ENCODE measurements around the gene OR4F15. TPM values are rescaled to one million over a fixed set of nuclear protein-coding genes. Genes with fewer than 3 reads are reported as not detected.
"Not testable (repeated sequence)": the region's sequence is repeated elsewhere in the genome, so short reads cannot be mapped to it uniquely, and the experiment has no call there.

OR4F15 gene
- total and polyA plus RNA-seq, 3 experiments from 2014 or later = not detected

DNA sequence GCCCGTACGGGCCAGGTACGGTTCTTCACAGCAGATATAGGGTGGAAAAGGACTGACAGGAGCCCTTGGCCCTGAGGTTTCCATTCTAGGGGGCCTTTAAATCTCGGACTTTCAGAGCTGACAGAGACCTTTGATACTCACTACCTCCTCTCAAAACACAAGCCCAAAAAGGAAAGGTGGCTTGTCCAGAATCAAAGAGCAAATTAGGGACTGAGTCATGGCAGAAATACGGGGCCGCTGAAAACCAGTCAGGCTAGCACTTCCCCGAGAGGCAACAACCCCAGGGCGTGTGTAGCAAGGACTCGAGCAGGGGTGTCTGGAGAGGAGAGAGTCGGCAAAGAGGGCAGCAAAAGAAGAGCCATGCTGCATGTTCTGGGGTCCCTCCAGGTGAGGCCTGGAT is 33.4 kb upstream of the OR4F15 start:
- H3K4me1 Mint-ChIP-seq; H3K27me3 ChIP-seq (ENCODE audit: insufficient read depth, low read length, poor library complexity, severe bottlenecking); CTCF ChIA-PET; H3K27me3 Mint-ChIP-seq; H3K4me3 Mint-ChIP-seq; H3K27ac ChIP-seq (ENCODE audit: low read depth, low read length); H3K27ac Mint-ChIP-seq; DNase-seq; H3K9me3 ChIP-seq (ENCODE audit: low read length); POLR2A ChIA-PET; H3K4me3 ChIP-seq (ENCODE audit: low read length); H3K9me3 Mint-ChIP-seq; H3K36me3 Mint-ChIP-seq; H3K4me1 ChIP-seq (ENCODE audit: insufficient read depth, low read length); H3K36me3 ChIP-seq (ENCODE audit: insufficient read depth, low read length): not testable (repeated sequence)

DNA sequence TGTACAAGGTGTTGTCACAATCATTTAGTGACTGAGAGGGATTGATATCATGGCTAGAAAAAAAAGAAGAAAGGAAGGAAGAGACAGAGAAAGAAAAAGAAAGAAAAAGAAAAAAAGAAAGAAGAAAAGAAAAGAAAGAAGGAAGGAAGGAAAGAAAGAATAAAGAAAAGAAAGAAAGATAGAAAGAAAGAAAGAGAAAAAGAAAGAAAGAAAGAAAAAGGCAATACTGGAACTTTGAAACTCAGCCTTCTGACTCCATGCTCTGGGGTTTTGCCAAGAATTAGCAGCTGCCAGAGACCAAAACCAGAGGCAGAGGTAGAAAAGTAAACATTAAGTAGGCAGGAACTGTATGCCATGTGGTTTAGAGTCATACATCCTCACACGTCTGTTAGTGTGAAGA is 31.8 kb upstream of the OR4F15 start:
- peaks cover 5 to 11% of the 10 kb centered on the region in 2 donors for H3K27me3 Mint-ChIP-seq
- H3K36me3 ChIP-seq (ENCODE audit: insufficient read depth, low read length); POLR2A ChIA-PET; H3K4me1 Mint-ChIP-seq; H3K9me3 ChIP-seq (ENCODE audit: low read length); CTCF ChIA-PET; H3K27ac Mint-ChIP-seq; H3K27ac ChIP-seq (ENCODE audit: low read depth, low read length); H3K27me3 ChIP-seq (ENCODE audit: insufficient read depth, low read length, poor library complexity, severe bottlenecking); H3K9me3 Mint-ChIP-seq; H3K4me1 ChIP-seq (ENCODE audit: insufficient read depth, low read length); DNase-seq; H3K4me3 ChIP-seq (ENCODE audit: low read length); H3K36me3 Mint-ChIP-seq; H3K4me3 Mint-ChIP-seq: not testable (repeated sequence)

DNA sequence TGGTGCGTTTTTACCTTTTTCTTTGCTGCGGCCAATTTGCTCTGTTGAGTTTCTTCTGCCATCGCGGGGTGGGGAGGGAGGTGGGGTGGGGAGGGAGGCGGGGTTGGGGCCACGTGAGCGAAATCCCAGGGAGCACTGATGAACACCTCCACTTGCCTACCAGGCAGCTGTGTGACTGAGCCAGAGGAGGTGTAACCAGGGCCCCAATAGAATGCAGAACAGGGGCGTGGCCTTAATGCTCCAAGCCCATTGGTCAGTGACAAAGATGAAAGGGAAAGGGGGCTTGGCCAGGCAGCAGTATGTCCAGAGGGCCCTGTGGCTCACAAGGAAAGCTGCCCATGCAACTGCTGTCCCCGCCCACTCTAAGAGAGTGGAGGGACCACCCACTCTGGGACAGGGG is 30.1 kb upstream of the OR4F15 start:
- Mint-ChIP-seq H3K27me3 (peaks cover 4 to 11% of the 10 kb centered on the region in 2 donors), H3K9me3 (no peaks in the 10 kb centered on the region), H3K36me3 (no peaks in the 10 kb centered on the region), H3K4me3 (no peak overlapping the region), H3K4me1 (no peaks in the 10 kb centered on the region), H3K27ac (no peak overlapping the region)
- CTCF ChIA-PET = no interaction called here
- Histone ChIP-seq H3K4me3 (ENCODE audit: low read length) (no peak overlapping the region), H3K36me3 (ENCODE audit: insufficient read depth, low read length) (no peaks in the 10 kb centered on the region), H3K4me1 (ENCODE audit: insufficient read depth, low read length) (no peaks in the 10 kb centered on the region), H3K27ac (ENCODE audit: low read depth, low read length) (no peak overlapping the region), H3K9me3 (ENCODE audit: low read length) (no peaks in the 10 kb centered on the region), H3K27me3 (ENCODE audit: insufficient read depth, low read length, poor library complexity, severe bottlenecking) (no peaks in the 10 kb centered on the region)
- POLR2A ChIA-PET = no interaction called here
- no peak for DNase-seq

DNA sequence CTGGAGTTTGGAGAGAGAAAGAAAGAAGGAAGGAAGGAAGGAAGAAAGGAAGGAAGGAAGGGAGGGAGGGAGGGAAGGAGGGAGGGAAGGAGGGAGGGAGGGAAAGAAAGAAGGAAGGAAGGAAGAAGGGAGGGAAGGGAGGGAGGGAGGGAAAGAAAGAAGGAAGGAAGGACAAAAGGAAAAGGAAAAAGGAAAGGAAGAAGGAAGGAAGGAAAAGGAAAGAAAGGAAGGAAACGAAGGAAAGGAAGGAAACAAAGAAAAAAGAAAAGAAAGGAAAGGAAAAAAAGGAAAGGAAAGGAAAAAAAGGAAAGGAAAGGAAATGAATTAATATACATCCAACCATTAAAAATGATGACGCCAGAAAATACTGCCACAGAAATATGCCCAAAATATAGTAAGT is 27.4 kb upstream of the OR4F15 start:
- Mint-ChIP-seq H3K9me3 (no peaks in the 10 kb centered on the region), H3K4me3 (no peak overlapping the region), H3K36me3 (no peaks in the 10 kb centered on the region), H3K27ac (no peak overlapping the region), H3K4me1 (no peaks in the 10 kb centered on the region), H3K27me3 (peaks cover 0 to 14% of the 10 kb centered on the region in 2 donors)
- H3K27ac ChIP-seq (ENCODE audit: low read depth, low read length) = no peak overlapping the region
- no peaks in the 10 kb centered on the region for H3K4me1 ChIP-seq (ENCODE audit: insufficient read depth, low read length)
- POLR2A ChIA-PET = no interaction called here
- DNase-seq = no peak
- CTCF ChIA-PET = no interaction called here
- no peaks in the 10 kb centered on the region for H3K9me3 ChIP-seq (ENCODE audit: low read length)
- no peak overlapping the region for H3K4me3 ChIP-seq (ENCODE audit: low read length)
- H3K36me3 ChIP-seq (ENCODE audit: insufficient read depth, low read length) = no peaks in the 10 kb centered on the region
- no peaks in the 10 kb centered on the region for H3K27me3 ChIP-seq (ENCODE audit: insufficient read depth, low read length, poor library complexity, severe bottlenecking)

DNA sequence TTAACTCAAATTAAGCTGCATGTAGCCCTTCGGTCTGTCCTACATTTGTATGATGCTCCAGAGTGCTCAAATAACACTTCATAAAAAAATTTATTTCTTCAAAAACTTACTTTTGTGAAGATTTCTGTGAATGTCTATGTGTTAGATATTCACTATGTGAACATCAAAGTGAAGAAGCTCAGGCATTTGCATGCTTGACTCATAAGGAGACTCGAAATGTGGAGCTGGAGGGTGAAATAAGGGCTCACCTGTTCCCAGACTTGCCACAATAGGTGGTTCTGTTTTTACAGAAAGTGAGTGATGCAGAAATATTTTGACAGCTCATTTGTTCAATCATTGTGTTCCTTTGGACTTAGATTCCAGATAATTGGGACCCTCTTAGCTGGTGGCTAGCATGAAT is 25.6 kb upstream of the OR4F15 start:
- POLR2A ChIA-PET; H3K27ac ChIP-seq (ENCODE audit: low read depth, low read length); H3K9me3 ChIP-seq (ENCODE audit: low read length); H3K4me3 ChIP-seq (ENCODE audit: low read length); H3K36me3 ChIP-seq (ENCODE audit: insufficient read depth, low read length); H3K4me1 ChIP-seq (ENCODE audit: insufficient read depth, low read length); DNase-seq; H3K9me3 Mint-ChIP-seq; H3K27ac Mint-ChIP-seq; H3K4me1 Mint-ChIP-seq; H3K4me3 Mint-ChIP-seq; H3K27me3 ChIP-seq (ENCODE audit: insufficient read depth, low read length, poor library complexity, severe bottlenecking); H3K36me3 Mint-ChIP-seq; CTCF ChIA-PET: not testable (repeated sequence)
- peaks cover 0 to 16% of the 10 kb centered on the region in 2 donors for H3K27me3 Mint-ChIP-seq

DNA sequence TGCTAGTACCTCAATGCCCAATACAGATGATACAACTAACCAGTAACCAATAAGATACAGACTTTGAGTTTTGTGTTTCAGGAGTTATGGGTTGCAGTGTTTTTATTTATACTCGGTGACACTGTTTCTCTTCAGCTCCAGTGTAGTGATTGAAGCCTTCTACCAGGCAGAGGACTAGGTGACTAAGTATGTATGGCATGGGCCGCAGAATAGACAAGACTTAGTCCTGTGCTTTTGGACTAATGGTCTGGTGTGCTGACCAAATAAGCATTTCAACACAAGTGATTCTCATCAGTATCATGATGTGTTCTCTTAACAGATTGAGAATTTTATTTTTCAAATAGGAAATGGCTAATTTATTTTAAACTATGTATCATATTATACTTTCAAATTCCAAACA is 24.0 kb upstream of the OR4F15 start:
- H3K9me3 ChIP-seq (ENCODE audit: low read length); H3K36me3 ChIP-seq (ENCODE audit: insufficient read depth, low read length); H3K4me3 ChIP-seq (ENCODE audit: low read length); H3K27ac Mint-ChIP-seq; H3K36me3 Mint-ChIP-seq; CTCF ChIA-PET; H3K4me1 ChIP-seq (ENCODE audit: insufficient read depth, low read length); H3K9me3 Mint-ChIP-seq; H3K27me3 ChIP-seq (ENCODE audit: insufficient read depth, low read length, poor library complexity, severe bottlenecking); H3K27ac ChIP-seq (ENCODE audit: low read depth, low read length); H3K4me3 Mint-ChIP-seq; H3K4me1 Mint-ChIP-seq; DNase-seq; POLR2A ChIA-PET: not testable (repeated sequence)
- peaks cover 0 to 16% of the 10 kb centered on the region in 2 donors for H3K27me3 Mint-ChIP-seq

DNA sequence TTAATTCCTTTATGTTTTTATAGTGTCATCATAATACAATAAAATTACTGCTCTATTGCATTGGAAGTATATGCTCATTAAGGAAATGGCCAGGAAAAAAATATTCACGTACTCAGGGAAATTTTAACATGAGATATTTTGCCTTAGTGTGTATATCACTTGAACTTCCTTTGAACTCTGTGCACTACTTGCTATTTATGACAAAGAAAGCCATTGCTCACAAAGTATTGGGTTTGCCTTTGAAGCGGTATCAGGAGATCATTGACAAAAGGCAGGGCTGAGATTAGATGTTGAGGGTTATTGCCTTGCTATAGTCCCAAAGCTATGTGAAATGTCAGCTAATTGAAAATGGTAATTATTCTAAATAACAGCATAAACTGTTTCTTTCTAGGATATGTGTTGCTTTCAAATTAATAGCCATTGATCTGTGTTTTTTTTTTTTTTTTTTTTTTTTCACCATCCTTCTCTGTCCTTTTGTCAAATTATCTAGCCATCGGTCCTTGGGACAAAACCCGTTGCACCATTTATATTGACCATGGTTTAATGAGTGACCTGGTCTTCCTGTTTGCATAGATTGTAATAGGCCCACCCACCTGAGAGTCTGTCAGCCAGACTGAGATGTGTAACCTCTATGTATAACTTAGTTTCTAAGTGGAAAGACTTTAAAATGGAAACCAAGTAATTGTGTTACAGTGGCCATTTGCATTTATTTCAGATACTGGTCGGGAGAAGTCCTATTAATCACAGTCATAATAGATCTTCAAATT is 23.3 kb upstream of the OR4F15 start:
- DNase-seq; H3K9me3 ChIP-seq (ENCODE audit: low read length); H3K27me3 ChIP-seq (ENCODE audit: insufficient read depth, low read length, poor library complexity, severe bottlenecking); H3K4me1 ChIP-seq (ENCODE audit: insufficient read depth, low read length); H3K4me3 Mint-ChIP-seq; H3K27ac ChIP-seq (ENCODE audit: low read depth, low read length); H3K4me1 Mint-ChIP-seq; POLR2A ChIA-PET; H3K27ac Mint-ChIP-seq; H3K4me3 ChIP-seq (ENCODE audit: low read length); H3K36me3 ChIP-seq (ENCODE audit: insufficient read depth, low read length); H3K36me3 Mint-ChIP-seq; CTCF ChIA-PET; H3K9me3 Mint-ChIP-seq: not testable (repeated sequence)
- peaks cover 0 to 16% of the 10 kb centered on the region in 2 donors for H3K27me3 Mint-ChIP-seq

DNA sequence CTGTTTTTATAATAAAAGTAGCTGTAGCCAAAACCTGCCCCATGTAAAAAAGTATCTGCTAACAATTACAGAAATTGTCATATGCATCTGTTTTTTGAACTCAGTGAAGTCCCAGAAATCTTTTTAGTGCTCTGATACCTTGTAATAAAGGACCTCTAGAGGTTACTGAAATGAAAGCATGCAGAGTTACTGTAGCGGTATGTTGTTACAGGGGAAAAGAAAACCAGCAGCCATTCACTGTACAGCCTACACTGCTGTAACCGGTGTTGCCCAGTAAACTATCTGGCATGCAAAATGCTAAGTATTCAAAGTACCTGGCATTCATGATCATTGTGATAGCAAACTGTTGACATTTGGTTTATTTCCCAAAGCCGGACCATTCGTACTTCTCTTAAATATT is 21.3 kb upstream of the OR4F15 start:
- H3K9me3 ChIP-seq (ENCODE audit: low read length); H3K27ac ChIP-seq (ENCODE audit: low read depth, low read length); H3K4me3 ChIP-seq (ENCODE audit: low read length); H3K36me3 Mint-ChIP-seq; H3K9me3 Mint-ChIP-seq; H3K4me1 Mint-ChIP-seq; DNase-seq; H3K27me3 ChIP-seq (ENCODE audit: insufficient read depth, low read length, poor library complexity, severe bottlenecking); POLR2A ChIA-PET; CTCF ChIA-PET; H3K27ac Mint-ChIP-seq; H3K4me1 ChIP-seq (ENCODE audit: insufficient read depth, low read length); H3K36me3 ChIP-seq (ENCODE audit: insufficient read depth, low read length); H3K4me3 Mint-ChIP-seq: not testable (repeated sequence)
- H3K27me3 Mint-ChIP-seq = peaks cover 0 to 13% of the 10 kb centered on the region in 2 donors

DNA sequence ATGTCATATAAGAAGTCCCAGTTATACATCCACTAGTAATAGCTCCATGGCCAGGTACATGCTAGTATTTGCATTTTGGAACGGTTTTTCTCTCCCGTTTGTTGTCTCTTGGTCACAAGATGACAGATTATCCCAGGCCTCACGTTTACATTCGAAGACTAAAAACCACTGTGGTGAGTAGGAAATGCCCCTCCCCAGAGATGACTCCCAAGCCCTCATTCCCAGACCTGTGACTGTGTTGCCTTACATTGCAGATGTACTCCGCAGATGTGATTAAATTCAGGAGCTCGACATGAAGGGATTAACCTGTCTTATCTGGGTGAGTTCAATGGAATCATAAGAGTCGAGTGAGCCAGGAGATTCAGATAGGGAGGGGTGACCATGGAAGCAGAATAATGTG is 18.0 kb upstream of the OR4F15 start:
- H3K27ac ChIP-seq (ENCODE audit: low read depth, low read length); H3K4me3 Mint-ChIP-seq; CTCF ChIA-PET; H3K4me3 ChIP-seq (ENCODE audit: low read length); H3K27me3 ChIP-seq (ENCODE audit: insufficient read depth, low read length, poor library complexity, severe bottlenecking); H3K4me1 ChIP-seq (ENCODE audit: insufficient read depth, low read length); H3K9me3 Mint-ChIP-seq; POLR2A ChIA-PET; H3K9me3 ChIP-seq (ENCODE audit: low read length); H3K27ac Mint-ChIP-seq; H3K4me1 Mint-ChIP-seq; DNase-seq; H3K36me3 Mint-ChIP-seq; H3K36me3 ChIP-seq (ENCODE audit: insufficient read depth, low read length): not testable (repeated sequence)
- H3K27me3 Mint-ChIP-seq = peaks cover 4 to 23% of the 10 kb centered on the region in 2 donors

Data from CD8-positive, alpha-beta memory T cell (primary cell).